HG03045 (cell line): Measurements from ENCODE around the gene PLXNA4.

Experiments used
- ATAC-seq: cut with Tn5 transposase; IDR thresholded peaks from one replicate; pipeline ENCODE4 v1.9.1; 2021; ENCODE audit warnings: mild to moderate bottlenecking, moderate library complexity; ENCODE audit not compliant: unreplicated experiment

Gene PLXNA4

DNA sequence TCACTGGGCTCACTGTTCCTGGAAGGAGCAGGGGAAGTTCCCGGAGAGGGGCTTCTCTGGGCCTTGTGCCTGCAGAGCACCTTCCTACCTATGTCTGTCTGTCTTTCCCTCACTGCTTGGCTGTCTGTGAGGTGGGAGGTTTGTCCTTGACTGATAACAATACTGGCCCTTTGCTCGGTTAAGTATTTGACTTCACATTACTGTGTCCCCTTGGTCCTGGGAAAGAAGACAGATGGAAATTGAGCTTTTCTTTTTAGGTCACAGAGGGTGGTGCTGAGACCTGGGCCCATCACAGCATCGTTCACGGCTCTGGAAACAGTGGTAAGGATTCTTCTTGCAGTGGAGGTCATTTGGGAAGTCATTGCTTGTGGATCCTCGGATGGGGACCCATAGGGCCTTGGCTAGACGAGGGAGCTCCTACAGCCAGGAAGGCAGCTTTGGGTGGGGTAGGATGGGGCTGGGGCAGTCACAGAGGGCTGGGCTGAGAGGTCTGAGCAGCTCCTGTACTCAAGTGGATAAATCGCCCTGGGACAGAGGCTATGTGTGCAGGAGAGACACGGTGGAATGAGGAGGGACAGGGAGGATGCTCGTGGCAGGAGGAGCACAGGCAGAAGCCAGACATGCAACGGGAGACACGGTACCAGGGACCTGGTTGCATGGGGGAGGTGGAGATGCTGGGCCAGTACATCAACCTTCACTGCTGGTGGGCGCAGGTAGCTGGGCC is 450.2 kb downstream of the PLXNA4 start:
- no peak for ATAC-seq

DNA sequence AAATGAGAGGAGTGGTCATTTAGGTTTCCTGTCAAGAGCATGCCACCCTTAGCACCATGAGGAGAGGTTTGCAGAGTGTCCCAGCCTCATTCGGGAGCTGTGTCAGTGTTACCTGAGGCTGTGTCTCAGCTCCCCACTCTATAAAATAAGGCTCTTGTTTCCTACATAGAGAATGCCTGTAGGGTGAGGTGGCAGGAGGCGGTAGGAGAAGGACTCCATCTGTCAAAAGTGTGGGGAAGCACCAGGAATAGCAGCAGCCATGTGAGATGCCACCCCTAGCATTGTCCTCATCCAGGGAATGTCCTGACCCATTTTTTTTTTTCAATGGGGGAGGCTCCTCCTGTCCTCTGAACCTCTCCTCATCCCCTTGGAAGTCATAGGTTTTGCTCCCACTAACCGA is 451.2 kb downstream of the PLXNA4 start:
- no peak for ATAC-seq

DNA sequence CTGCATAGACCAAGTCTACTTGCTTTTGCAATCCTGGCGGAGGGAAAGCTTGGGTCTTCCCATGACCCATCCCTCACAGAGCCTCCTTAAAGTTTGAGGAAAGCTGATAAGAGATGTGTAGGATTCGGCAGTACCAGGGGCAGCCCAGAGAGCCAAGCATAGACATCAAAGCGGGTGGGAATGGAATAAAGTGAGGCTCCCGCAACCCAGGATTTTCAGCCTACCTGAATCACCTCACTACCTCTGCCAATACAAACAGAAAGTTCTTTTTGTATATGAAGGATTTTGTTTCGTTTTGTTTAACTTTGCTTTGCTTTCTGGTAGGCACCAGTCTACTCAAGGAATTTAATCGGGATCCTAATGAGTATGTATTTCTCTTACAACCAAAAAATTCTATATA is 451.7 kb downstream of the PLXNA4 start:
- ATAC-seq, result no peak

DNA sequence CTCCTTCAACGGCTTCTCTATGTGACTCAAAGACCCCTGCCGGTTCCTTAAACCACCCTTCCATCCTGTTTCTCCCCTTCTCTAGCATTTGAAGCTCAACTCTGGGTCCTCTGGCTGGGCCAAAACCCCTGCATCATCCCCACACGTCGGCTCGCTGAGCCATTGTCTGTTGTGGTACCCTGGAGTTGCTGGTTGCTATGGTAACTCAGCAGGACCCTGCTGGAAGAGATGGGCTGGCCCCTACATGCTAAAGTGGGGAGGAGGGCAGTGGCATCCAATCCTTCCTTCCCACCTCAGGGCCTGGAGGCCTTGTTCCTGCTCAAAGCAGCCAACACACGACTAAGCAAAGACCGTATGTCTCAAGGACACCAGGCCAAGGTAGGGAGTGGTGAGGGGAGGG is 452.5 kb downstream of the PLXNA4 start:
- no peak for ATAC-seq

DNA sequence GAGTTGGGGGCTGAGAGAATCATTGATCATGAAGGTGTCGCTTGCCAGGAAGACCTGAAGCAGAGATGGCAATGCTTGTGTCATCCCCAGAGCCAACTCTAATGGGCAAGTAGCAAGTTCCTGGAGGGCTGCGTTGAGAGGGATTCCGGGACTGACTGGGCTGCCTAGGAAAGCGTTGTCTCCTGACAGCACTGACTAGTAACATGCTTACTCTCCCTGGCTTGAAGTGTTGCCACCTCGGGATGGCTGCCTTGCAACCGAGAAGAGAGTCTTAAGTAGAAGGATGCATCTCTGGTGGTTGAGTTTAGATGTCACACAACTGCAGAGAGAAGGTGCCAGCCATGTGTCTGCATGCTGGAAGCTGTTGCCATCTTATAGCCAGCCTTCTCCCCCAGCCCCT is 453.4 kb downstream of the PLXNA4 start:
- no peak for ATAC-seq

DNA sequence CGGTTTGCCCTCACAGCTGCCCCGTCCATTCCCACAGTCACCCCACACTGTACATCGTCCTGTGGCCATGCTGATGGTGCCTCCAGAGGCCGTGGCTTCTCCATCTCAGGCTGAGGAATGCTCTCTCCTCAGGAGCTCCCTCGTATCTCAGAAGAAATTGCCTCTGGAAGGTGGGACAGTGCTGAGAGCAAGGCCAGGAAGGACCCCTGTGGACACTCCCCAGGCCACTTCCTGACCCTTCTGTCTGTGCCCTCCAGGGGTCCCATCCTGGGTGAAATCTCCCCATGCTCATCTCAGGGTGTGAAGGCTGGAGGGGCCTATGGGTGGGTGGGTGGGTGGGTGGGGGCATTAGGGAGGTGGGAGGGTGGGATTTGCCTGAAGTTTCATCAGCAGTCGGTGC is 454.3 kb downstream of the PLXNA4 start:
- ATAC-seq, result no peak

DNA sequence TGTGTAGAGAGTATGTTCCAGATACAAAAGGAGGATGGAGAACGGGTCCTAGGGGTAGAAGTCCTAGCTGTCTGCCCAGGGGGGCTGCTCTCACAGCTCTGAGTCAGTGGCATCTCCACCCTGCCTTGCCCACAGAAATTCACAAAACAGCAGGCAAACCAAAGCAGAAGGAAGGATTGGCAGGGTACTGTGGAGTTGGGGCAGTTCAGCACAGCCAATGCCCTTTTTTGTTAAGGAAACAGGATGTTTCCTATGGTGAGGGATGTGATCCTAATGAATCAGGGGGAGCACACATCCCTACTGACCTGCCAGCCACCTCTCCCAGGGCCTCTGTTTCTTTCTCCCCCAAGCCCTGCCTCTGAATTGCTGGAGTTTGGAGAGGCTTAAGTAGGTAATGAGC is 457.6 kb downstream of the PLXNA4 start:
- no peak for ATAC-seq

DNA sequence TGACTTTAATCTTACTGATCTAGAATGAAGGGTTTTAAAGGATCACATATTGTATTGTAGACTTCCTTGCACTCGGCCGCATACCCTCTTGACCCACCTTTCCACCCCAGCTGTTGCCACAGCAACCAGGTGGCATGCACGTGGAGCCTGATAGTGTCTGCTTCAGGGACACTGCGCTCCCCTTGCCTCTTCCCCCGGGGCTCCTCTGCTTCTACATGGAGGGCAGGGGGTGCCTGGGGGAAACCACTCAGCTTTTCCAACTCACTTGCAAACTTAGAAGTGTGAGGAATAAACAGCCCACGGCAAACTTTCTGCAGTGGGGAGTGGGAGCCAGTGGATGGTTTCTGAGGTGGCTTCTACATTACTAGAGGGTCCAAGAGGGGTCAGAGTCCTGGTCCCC is 458.6 kb downstream of the PLXNA4 start:
- ATAC-seq, result no peak

DNA sequence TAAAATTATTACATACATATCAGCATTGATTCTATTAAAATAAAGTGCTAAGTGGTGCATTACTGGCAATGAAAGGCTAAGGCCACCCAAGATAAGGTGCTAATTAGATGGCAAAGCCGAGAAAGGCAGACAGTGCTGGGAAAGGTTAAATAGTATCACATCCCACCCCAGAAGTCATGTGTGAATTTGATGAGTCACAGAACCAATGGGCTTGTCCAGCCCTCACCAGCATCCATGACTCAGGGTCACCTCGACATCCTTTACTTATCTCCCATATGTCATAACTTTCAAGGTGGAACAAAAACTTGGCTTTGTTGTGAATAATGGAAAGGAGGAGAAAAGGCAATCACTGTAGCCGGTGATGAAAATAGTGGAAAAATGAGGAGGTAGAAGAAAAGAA is 459.1 kb downstream of the PLXNA4 start:
- ATAC-seq, result no peak

DNA sequence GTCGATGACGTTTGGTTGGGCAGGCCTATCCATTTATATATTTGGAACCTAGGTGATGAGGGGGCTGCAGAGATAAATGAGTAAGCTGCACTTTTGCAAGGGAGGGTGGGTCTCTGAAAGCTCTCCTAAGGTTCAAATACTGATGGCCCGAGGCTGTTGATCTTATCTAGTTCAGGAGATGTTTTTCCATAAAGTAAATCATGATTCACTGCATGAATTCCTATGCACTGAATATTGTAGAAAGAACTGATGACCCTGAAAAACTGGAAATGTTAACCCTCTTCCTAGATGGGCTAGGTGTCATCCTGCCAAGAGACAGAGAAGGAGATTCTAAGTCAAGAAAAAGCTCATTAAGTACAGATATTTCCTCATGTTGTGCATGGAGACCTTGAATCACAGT is 459.9 kb downstream of the PLXNA4 start:
- no peak for ATAC-seq

DNA sequence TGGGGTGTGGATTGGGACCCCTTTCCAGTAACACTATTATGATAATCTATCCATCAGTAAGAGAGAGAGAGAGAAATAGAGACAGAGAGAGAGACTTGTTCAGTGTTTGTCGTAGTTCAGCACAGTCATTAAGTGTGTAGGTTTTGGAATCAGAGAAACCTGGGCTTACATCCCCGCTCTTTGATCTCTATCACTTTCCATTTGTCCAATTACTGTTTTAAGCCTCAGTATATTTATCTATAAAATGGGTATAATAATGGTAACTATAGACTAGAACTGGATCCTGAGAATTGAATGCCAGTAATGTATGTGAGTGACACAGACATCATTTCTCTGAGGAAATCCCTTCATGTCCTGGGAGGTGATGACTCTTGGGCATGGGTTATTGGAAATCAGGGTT is 460.5 kb downstream of the PLXNA4 start:
- ATAC-seq, result no peak

DNA sequence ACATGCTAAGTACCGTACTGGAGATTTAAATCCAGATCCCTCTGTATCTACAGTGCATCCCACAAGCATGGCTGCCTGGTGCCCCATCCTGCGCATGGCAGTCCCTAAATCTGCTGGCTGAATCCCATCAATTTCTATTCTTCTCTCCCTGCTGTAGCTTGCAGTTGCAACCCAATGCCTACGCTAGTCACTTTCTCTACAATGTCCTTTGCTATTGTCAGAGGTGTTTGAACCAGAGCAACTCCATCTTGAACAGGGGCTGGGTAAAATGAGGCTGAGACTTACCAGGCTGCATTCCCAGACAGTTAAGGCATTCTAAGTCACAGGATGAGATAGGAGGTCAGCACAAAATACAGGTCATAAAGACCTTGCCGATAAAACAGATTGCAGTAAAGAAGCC is 461.2 kb downstream of the PLXNA4 start:
- no peak for ATAC-seq

DNA sequence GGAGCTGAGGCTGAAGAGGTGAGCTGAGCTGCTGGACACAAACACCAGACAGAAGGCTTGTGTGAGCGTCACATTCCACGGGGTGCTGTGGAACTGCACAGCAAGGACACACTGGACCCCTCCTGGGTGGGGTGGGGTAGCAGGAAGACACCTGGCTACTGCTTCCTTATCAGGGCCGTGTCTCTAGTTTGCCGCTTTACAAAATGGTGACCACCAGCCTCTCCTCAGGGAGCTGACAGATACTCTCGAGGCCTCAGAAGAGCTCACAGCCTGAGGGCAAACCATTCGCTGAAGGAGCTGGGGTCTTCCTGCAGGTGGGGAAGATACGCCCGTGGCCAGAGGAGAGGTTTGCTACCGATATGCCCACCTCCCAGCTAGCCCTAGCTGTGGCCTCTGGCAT is 461.9 kb downstream of the PLXNA4 start:
- no peak for ATAC-seq

DNA sequence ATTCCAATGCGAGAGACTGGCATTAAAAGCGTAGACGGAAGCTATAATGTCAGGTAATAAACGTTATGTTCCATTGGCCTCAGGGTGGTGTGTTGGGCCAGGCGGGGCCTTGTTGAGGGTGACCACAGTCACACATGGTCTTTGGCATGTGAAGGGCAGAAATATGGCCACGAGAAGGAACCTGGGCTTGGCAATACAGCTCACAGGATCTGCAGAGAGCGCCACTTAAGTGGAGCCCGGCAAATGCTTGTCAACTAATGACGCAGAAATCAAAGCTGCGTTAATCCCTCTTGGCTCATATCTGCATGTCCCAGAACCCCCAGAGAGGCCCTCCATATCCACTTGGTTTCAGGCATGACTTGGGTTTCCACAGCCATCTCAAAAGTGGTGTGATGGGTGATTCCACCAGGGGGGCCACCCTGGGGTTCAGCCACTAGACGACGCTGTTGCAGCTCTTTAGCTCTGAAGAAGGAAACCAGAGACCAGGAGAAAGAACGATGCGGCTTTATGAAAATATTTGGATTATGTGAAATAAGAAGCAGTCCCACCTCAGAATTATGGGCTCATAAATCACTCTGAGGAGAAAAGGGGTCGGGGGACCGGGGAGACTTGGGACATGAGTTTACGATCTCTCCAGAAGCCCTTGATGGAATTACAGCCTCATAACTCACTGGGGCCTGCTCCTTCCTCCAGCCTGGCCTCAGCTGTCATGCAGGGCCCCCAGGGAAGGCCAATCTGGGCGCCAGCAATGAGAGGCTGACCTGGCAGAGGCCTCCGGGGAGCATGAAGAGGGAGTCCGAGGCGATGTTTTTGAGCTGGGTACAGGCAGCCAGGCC is 462.5 kb downstream of the PLXNA4 start:
- no peak for ATAC-seq

DNA sequence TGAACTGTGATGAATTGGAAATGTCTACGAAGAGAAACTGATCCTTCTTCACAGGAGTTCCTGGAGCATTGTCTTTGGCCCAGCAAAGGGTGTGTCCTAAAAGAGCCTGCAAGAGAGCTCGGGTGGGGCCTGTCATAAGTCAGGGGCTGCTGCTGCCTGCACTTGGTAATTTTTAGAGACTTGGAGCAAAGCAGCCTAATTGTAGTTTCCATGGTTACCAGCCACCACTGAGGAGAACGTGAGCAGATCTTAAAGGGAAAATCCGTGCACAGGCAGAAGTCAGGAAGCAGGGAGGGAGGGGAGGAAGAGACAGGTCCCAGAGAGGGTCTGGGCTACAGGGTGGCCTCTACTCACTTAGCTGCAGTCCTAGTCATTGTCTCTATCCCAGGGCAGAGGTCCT is 463.6 kb downstream of the PLXNA4 start:
- no peak for ATAC-seq

DNA sequence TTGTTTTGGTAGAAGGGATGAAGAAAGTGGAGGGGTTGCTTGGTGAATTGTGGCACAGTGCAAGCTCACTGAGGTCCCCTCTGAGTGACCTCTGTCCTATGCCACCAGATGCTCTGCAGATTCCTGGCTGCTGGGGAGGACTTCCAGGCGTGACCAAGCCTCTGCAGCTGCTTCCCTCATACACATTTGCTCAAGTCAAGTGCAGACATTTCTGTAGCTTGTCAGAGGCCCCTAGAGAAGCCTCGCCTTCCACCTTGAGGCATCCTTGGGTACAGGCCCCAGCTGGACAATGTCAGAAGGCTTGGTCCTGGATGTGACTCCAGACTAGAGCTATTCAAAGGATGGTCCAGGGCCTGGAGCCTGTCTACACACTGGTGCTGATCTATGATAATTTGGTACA is 464.2 kb downstream of the PLXNA4 start:
- ATAC-seq, result no peak

DNA sequence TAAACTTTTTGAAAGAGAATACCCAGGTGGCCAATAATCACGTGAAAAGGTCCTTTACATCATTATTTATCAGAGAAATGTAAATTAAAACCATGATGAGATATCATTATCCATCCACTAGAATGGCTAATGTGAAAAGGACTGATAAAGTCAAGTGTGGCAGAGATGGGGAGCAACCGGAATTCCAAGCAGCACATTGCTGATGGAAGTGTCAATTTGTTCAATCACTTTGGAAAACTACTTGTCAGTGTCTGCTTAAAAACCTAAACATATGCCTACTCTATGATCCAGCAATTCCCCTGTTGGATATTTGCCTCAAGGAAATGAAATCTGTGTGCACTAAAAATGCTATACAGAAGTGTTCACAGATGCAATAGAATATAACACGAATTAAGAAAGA is 465.6 kb downstream of the PLXNA4 start:
- no peak for ATAC-seq

DNA sequence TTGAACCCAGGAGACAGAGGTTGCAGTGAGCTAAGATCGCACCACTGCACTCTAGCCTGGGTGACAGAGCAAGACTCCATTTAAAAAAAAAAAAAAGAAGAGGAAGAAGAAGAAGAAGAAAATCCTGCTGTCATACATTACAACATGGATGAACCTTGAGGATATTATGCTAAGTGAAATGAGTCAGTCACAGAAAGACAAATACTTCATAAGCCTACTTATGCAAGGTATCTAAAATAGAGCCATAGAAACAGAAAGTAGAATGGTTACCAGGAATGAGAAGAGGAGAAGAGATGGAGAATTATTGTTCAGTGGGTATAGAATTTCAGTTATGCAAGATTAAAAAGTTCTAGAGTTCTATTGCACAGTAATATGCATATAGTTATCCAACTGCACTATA is 466.5 kb downstream of the PLXNA4 start:
- no peak for ATAC-seq

DNA sequence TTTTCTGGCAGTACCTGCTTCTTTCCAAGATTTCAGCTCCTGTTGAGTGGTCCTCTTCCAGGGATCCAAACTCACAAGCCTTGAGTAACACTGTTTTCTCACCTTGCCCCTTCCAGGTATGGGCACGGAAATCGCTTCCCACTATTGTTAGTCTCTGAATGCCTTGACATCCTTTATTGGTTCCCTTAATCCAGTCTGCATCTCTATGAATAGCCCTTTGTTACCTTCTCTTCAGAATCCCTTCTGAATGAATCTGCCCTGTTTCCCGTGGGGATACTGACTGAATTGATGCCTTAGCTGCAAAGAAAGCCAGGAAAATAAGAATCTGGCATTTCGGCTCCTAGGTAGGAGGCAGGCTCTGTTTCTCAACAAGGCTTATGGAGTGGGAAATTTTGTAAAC is 467.7 kb downstream of the PLXNA4 start:
- ATAC-seq, result no peak

DNA sequence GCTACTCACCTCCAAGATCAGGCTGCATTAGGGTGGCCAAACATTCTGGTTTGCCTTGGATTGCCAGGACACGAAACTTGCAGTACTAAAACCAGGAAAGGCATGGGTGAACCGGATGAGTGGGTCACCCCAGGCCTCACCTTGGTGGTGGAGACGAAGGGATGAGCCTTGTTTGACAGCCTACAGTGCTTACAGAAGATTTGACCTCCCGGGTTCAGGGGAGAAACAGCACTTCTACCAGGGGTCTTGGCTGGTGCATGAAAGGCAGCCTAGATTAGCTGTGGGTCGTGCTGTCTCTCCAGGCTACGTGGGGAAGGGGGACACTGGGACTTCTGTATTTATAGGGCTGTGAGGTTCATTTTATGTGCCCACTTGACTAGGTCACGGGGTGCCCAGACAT is 469.8 kb downstream of the PLXNA4 start:
- no peak for ATAC-seq

DNA sequence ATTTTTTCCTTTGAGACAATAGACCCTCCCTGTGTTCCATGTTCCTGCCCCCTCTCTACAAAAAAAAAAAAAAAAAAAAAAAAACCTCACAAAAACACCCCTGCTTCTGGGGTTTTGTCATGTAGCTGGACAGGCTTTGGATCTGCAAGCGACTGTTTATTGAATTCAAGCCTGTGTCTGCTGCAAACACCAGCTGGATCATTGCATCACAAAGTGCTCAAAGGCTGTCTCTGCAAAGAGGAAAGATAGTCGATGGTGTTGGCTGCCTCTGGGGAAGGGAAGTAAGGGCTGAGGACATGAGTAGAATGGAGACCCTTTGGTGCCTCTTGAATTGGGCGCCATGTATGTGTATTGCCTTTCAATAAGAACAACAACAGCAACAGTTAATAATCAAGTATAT is 471.2 kb downstream of the PLXNA4 start:
- no peak for ATAC-seq

DNA sequence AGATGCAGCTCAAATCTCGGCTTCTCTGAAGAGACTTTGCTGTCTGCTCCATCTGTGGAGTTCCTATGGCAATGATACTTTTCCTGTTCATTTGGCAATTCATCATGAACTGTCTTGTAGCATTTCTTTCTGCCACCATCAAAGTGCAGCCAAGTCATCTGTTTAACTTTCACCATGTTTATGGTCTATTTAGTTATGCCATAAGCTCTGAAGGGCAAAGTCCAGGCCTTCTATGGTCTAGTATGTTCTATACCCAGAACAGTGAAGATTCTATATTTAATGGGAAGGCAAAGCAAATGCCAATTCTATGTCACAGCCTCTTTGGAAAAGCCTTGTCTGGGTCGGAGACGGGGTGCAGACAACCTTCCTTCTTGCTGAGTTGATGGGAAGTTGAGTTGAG is 472.6 kb downstream of the PLXNA4 start:
- ATAC-seq, result no peak

DNA sequence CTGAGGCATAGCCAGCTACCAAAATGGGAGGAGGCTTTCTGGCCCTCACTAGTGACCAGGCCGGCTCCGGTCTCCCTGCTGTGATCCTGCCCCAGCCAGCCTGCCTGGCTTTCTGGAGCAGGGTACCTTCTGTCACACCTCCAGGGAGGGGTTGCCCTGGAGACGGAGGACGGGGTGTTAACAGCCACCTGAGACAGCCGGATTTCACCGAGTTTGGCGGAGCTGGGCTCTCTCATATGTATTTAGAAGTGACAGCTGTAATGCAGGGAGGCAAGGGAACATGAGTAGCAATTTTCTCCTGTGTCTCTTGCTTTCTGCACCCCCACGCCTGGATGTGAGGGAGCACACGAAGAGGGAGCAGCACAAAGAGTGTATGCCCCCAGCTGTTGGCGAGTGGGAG is 473.3 kb downstream of the PLXNA4 start:
- ATAC-seq, result no peak
